HG03378 (cell line): ENCODE results near the gene GPHN.
"Not testable (repeated sequence)": the region's sequence is repeated elsewhere in the genome, so short reads cannot be mapped to it uniquely, and the experiment has no call there.

Experiments
- ATAC-seq: cut with Tn5 transposase; IDR thresholded peaks from one replicate; pipeline ENCODE4 v1.9.1; 2021; ENCODE audit warnings: mild to moderate bottlenecking, moderate library complexity; ENCODE audit not compliant: unreplicated experiment

GPHN gene

DNA sequence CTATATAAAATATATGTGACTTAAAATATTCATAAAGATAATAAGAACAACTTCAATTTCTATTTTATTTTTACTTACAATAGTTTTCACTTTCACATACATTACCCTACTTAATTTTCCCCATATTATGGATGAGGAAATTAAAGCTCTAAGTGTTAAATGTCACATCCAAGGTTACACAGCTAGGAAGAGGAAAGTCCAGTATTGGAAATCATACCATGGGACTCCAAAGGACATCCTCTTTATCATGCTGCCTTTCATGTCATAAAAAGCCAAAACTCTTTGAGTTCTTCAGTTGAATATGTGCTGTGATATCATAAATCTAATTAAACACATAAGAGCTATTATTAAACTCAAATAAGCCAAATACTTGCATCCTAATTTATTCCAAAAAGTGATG lies 508.9 kb downstream of the GPHN start:
- ATAC-seq = no peak

DNA sequence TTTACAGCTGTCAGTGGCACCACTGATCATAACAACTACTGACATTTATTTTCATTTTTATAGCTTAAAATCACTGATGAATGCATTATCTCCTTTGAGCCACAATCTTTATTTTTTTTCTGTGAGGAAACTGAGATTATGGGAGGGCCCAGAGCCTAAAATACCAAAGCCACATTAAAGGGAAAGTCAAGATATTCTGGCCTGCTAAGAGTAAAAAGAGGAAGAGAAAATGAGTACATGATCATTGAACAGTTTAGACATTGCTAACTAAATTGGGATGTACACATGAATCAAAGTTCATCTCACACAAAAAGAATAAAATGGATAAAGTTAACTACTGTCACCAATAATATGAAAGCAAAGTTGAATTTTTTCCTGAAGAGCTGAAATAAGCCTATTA lies 510.8 kb downstream of the GPHN start:
- peak; percentile 75 for ATAC-seq

DNA sequence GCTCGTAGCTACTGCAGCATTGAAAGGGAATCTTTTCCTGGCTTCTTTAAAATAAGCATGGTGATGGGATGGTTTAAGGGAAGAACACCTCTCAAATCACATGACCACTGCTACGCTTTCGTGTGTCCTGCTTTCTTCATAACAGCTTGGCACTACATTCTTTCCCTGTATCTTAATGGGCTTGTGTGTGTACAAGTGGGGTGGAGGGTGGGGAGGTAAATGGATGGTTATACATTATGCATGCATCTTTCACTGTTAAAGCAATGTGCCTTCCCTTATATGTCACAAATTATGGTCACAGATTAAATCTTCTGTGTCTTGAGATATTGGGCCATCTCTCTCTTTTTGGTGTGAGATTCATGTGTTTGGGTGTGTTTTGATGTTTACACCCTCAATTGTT lies 511.8 kb downstream of the GPHN start:
- no peak for ATAC-seq

DNA sequence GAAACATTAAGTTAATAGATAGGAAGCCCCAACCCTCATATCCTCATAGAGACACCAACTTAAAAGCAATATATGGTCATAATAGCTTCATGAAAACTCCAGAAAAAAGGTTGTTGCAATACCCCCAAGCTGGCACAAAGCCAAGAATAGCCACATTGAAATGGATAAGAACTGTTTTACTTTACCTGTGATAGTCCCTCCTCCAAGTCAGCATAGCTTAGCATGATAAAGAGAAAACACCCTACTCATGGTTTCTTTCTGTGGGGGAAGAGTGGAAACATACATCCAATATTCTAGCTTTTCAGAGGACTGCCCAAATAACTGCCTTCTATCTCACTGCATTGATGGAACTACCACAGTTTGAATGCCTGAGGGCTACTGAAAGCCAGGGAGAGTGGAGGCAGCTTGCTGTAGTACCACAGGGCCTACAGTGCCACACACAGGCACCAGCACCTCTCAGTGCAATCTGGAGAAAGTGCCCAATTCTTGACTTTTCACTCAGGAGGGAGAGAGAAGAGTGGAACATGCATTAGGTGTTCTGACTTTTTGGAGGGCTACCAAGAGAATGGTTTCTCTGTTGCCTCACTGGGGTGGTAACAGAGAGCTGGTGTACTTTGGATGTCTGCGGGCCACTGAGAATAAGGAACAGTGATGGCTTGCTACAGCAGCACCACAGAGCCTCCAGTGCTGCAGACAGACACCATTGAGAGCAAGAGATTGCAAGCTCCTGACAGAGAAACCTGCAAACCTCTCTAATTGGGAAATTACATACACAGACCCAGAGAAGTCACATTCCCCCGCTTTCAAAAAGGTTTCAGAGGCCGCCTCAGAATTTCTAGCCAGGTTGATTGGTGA lies 524.2 kb downstream of the GPHN start:
- ATAC-seq = no peak

DNA sequence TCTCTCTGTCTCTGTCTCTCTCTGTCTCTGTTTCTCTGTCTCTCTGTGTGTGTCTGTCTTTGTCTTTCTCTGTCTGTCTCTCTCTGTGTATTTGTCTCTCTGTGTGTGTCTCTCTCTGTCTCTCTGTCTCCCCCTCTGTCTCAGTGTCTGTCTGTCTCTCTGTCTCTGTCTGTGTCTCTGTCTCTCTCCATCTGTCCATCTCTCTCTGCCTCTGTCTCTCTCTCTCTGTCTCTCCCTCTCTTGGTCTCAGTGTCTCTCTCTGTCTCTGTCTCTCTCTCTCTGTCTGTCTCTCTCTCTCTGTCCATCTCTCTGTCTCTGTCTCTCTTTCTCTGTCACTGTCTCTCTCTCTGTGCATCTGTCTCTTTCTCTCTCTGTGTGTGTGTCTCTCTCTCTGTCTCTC lies 537.5 kb downstream of the GPHN start:
- ATAC-seq = no peak

DNA sequence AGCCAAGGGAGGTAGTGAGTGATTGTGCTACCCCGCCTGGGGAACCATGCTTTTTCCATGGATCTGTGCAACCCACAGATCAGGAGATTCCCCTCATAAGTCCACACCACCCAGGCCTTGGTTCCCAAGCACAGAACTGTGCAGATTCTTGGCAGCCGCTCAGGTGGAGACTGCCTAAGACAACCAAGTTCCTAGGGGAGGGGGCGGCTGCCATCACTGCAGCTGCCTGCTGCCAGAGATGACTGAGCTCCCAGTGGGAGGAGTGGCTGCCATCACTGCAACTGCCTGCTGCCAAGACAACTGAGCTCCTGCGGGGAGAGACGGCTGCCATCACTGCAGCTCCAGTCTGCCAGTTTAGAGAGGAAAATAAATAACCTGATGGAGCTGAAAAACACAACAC lies 542.9 kb downstream of the GPHN start:
- ATAC-seq = no peak

DNA sequence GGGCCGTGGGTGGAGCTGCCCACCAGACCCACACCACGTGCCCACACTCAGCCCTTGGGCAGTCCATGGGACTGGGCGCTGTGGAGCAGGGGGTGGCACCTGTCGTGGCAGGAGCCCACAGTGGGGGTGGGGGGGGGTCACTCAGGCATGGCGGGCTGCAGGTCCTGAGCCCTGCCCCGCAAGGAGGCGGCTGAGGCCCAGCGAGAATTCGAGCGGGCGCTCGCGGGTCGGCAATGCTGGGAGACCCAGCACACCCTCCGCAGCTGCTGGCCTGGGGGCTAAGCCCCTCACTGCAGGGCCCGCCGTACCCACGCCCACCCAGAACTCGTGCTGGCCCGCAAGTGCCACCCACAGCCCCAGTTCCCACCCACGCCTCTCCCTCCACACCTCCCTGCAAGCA lies 548.7 kb downstream of the GPHN start:
- ATAC-seq = no peak

DNA sequence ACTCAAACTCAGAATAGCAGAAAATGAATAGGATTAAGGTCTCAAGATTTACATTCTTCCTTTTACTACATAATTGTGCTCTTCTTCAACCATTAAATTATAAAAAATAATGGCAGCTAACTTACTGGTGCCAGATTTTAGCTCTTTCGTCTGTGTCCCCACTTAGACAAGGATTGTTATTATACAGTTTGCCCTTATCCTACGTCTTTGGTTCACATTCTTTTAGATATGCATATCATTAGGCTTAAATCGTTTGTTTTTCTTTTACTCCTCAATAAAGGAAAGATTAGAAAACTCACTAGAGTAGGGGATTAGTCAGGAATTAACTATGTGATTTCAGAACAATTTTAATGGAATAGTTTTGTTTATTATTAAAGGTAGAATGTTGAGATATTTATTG lies 551.6 kb downstream of the GPHN start:
- no peak for ATAC-seq

DNA sequence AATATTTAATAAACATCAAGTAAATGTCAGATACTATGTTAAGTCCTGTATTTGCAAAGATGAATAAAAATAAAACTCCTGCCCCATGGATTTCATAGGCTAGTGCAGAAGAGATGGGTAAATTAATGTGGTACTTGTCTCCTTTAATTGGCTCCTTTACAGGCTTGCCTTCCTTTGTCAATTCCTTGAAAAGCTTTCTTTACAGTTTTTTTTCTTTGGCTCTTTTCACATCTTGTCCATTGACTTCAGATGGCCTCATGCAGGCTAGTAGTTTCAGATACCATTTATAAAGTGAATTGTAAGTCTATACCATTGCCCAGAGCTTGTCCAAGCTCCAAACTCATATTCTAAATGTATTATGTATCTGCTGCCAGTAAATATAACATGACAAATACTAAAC lies 552.6 kb downstream of the GPHN start:
- ATAC-seq = no peak

DNA sequence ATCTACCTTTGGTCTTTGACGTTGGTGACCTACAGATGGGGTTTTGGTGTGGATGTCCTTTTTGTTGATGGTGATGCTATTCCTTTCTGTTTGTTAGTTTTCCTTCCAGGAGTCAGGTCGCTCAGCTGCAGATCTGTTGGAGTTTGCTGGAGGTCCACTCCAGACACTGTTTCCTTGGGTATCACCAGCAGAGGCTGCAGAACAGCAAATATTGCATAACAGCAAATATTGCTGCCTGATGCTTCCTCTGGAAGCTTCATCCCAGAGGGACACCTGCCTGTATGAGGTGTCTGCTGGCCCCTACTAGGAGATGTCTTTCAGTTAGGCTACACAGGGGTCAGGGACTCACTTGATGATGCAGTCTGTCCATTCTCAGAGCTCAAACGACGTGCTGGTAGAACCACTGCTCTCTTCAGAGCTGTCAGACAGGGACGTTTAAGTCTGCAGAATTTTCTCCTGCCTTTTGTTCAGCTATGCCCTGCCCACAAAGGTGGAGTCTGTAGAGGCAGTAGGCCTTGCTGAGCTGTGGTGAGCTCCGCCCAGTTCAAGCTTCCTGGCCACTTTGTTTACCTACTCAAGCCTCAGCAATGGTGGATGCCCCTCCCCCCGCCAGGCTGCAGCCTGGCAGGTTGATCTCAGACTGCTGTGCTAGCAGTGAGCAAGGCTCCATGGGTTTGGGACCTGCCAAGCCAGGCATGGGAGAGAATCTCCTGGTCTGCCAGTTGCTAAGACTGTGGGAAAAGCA lies 559.3 kb downstream of the GPHN start:
- not testable (repeated sequence) for ATAC-seq

DNA sequence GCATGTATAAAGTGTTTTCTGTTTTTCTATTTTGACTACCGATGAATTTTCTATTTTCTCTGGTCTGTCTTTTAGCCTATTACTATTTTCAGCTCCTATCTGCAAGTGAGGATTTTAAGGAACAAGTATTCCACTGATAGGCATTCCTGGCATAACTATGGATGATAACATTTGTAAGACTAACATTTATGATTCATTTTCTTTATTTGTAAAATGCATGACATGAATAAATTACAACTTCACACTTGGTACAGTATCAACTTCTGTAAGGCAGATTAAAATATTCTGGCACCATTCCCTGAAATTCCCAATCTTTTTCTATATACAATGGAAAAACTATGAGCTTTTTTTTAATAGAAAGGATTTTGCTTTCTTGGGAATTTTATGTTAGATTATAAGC lies 560.3 kb downstream of the GPHN start:
- no peak for ATAC-seq

DNA sequence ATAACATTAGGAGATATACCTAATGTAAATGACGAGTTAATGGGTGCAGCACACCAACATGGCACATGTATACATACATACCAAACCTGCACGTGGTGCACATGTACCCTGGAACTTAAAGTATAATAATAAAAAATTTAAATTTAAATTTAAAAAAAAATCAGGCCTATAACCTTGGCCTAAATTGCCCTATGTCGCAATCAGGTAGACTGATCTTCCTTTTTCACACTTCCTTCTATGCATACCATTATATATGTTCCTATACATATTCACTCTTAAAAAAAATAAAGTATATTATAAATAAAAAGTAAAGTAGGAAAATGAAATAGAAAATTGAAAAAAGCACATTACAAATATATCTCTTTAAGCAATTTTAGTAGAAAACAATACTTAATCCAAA lies 563.6 kb downstream of the GPHN start:
- ATAC-seq = no peak

DNA sequence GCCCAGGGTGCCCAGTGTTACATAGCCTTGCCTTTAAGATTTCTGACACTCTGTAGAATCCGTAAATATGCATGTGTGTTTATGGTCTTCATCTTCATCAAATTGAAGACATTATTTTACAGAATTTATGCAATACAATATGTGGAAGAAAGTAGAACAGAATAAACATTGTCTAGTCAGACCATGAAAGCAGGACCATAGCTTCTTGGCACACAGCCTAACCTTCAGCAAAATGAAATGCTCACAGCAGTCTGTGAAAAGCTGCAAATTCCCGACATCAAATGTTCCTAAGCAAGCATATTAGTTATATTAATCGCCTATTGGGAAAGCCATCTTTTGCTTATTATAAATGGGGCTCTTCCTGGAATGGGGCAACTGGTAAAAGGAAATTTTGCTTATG lies 570.0 kb downstream of the GPHN start:
- no peak for ATAC-seq

DNA sequence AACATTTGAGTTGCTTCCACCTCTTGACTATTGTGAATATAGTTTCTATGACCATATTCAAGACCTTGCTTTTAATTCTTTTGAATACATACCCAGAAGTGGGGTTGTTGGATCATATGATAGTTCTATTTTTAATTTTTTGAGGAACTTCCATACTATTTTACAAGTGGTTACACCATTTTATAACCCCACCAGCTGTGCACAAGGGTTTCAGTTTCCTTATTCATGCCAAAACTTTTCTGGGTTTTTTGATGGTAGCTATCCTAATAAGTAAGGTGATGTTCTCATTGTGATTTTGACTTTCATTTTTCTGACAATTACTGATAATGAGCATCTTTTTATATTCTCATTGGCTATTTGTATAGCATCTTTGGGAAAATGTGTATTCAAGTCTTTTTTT lies 571.9 kb downstream of the GPHN start:
- no peak for ATAC-seq

DNA sequence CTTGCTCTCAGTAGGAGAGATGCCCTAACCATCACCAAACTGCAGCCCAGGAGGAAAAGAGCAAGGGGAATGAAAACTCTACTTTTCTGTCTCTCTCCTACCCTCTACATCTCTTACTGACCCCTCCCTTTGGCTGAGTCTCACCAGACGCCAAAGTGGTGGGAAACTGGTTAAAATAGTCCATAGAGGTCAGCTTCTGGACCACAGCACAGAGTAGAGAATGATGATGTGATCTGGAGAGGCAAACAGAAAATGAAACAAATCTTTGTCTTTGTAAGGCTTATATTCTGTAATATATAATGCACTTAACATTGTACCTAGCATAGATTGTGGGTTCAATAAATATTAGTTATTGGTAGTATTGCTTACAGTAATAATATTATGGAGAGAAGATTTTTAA lies 600.3 kb downstream of the GPHN start:
- no peak for ATAC-seq

DNA sequence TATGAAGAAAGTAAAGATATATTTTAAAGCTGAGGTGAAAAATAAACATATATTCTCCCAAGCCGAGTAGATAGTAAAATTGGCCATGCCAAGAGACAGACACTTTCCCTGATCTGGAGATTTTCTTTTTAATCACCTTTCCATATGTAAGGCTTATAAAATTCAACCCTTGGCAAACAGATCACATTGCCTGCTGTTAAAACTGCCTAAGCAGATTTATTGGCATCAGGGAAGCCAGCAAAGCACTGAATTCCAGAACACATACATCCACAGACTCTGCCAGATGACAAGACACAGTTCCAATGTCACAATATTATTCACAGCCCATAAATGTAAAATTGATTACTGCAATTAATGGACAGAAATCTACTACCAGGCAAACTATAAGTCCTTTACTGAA lies 603.1 kb downstream of the GPHN start:
- no peak for ATAC-seq

DNA sequence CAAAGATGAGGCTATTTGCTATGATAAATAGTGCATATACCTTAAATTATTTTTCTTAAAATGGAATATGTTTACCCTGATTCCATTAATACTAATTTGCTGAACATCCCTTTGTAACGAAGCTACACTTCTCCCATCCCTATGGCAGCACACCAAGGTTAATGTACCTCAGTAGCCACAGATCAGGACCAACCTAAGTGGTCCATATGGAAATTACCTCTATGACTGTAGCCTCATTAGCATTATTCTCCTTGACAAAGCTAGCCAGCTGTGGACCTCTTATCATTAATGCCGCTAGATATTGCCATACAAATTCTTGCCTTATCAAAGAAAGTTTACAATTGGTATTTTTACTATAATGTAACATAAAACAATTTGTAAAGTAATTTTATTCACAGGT lies 604.4 kb downstream of the GPHN start:
- no peak for ATAC-seq

DNA sequence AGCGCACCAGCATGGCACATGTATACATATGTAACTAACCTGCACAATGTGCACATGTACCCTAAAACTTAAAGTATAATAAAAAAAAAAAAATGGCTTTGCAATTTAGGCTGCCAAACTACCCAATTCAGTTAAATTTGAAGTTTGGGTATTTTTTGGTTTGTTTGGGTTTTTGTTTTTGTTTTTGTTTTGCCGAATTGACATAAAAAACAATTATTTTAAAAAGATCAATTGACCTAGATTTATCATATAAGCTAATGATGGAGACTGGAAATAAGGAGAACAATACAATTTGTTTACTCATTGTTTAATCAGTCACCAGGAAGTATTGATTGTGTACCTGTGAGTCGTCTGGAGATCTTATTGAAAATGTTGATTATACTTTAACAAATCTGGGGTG lies 619.2 kb downstream of the GPHN start:
- no peak for ATAC-seq

DNA sequence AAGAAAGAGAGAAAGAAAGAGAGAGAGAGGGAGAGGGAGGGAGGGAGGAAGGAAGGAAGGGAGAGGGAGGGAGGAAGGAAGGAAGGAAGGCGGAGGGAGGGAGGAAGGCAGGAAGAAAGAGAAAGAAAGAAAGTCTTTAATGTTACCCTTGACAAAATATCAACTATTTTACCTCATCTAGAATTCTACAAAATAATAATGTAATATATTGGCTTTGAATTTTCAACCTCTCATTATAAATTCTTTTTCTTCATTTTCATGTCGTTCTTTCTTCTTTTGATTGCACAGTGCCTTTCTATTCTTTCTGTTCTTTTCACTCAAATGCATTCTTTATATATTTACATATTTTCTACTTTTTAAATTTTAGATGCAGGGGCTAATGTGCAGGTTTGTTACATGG lies 621.8 kb downstream of the GPHN start:
- ATAC-seq = no peak

DNA sequence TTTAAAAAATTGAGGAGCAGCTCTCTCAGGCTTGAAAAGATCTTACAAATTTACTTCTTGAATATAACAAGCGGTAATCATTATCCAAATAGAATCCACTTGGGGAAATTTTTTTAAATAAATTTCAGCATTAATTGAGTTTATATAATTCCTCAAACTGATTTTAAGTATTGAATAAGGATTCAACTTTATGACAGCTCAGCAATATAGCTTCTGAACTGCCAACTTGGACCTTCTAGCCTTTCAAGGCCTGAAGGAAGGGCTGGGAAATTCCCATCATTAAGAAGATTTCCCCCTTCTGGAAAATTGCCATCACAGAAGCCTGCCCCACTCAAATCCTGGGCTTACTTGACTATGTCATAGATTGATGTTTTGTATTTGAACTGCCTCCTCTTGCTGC lies 623.7 kb downstream of the GPHN start:
- ATAC-seq = no peak

DNA sequence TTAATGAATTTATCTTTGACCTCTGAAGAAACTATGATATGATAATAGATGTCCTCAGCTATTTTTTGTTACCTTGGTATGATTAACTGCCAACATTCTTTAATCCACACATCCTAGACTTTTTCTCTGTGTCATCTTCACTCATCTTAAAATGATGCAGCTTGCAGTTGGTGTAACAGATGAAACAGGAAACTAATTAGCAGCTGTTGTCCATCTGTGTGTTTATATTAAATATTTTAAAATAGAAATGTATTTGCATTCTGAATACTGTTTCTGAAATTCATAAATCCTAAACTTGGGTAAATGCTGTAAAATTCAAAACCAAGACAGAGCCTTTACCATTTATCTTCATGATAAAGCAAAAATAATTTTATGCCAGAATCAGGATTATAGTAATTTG lies 625.2 kb downstream of the GPHN start:
- no peak for ATAC-seq

DNA sequence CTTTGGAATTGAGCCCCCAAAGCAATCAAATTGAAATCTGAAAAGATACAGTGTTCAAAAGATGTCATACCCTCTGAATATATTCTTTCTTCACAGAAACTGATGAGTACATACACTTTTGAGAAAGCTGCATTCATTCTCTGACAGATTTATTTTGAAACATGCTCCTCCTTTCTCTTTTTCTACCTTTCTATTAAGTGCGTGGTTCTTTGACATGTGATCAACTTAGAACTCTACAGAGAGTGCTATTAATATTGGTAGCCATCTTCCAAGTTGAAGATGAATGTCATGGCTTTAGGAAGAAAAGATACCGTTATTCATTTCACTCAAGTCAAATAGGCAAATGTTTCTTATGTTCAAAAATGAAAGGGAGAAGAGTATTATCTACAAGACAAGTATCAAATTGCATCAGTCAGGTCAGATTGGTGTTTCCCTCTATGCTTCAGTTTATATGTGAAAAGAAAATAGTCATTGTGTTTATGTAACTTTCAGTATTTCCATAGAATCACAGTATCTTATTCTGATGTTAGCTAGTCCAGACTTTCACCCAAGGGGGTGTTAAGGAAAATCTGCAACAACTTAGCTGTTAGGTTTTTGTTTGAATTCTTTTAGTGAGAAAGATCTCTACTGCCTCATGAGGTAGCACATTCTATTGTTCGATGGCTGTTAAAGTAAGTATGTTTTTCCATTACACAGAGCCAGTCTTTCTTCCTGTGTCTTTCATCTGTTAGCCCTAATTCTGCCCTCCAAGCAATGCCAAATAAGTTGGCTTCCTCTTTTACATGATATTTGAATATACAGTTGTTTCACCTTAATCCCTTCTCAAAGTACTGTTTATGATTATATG lies 625.9 kb downstream of the GPHN start:
- ATAC-seq = no peak
